ENCODE results near the gene CSRP1.

Gene CSRP1

GRCh38 chr1:201511941-201512539, 5.1 kb upstream of the CSRP1 start:
- H3K27ac ChIP-seq = peak overlapping the region; percentile 41
- TF ChIP-seq CTCF (IDR thresholded peaks at IDR 0.05; ENCODE audit: low read depth, low read length) = no peak
- no peaks in the 10 kb centered on the region for H3K36me3 ChIP-seq

GRCh38 chr1:201511396-201511940, 4.5 kb upstream of the CSRP1 start:
- Histone ChIP-seq H3K36me3 (no peaks in the 10 kb centered on the region), H3K9me3 (ENCODE audit: severe bottlenecking) (no peaks in the 10 kb centered on the region), H3K4me3 (ENCODE audit: low read depth, low read length) (no peak overlapping the region), H3K27ac (peak overlapping the region; percentile 41), H3K27me3 (ENCODE audit: insufficient read depth, low read depth, severe bottlenecking) (no peaks in the 10 kb centered on the region)
- DNase-seq = no peak
- no peak for TF ChIP-seq CTCF (IDR thresholded peaks at IDR 0.05; ENCODE audit: low read depth, low read length)

More at GRCh38 chr1:201511941-201512539, 5.1 kb upstream of the CSRP1 start:
- Histone ChIP-seq H3K4me3 (ENCODE audit: low read depth, low read length) (no peak overlapping the region), H3K9me3 (ENCODE audit: severe bottlenecking) (no peaks in the 10 kb centered on the region), H3K27me3 (ENCODE audit: insufficient read depth, low read depth, severe bottlenecking) (no peaks in the 10 kb centered on the region)
- peak; percentile 83 for DNase-seq

GRCh38 chr1:201510734-201511133, 3.8 kb upstream of the CSRP1 start:
- no peak overlapping the region for H3K27ac ChIP-seq
- no peak for TF ChIP-seq CTCF (IDR thresholded peaks at IDR 0.05; ENCODE audit: low read depth, low read length)
- H3K4me3 ChIP-seq (ENCODE audit: low read depth, low read length) = no peak overlapping the region

GRCh38 chr1:201509601-201510374, 2.9 kb upstream of the CSRP1 start:
- no peaks in the 10 kb centered on the region for H3K9me3 ChIP-seq (ENCODE audit: severe bottlenecking)
- no peak for TF ChIP-seq CTCF (IDR thresholded peaks at IDR 0.05; ENCODE audit: low read depth, low read length)

More at GRCh38 chr1:201510734-201511133, 3.8 kb upstream of the CSRP1 start:
- DNase-seq = no peak
- no peaks in the 10 kb centered on the region for H3K36me3 ChIP-seq
- H3K27me3 ChIP-seq (ENCODE audit: insufficient read depth, low read depth, severe bottlenecking) = no peaks in the 10 kb centered on the region
- H3K9me3 ChIP-seq (ENCODE audit: severe bottlenecking) = no peaks in the 10 kb centered on the region

GRCh38 chr1:201508809-201509208, 1.9 kb upstream of the CSRP1 start:
- Histone ChIP-seq H3K27me3 (ENCODE audit: insufficient read depth, low read depth, severe bottlenecking) (no peaks in the 10 kb centered on the region), H3K27ac (no peak overlapping the region), H3K36me3 (no peaks in the 10 kb centered on the region), H3K9me3 (ENCODE audit: severe bottlenecking) (no peaks in the 10 kb centered on the region), H3K4me3 (ENCODE audit: low read depth, low read length) (no peak overlapping the region)
- no peak for DNase-seq
- TF ChIP-seq CTCF (IDR thresholded peaks at IDR 0.05; ENCODE audit: low read depth, low read length) = no peak

More at GRCh38 chr1:201509601-201510374, 2.9 kb upstream of the CSRP1 start:
- H3K4me3 ChIP-seq (ENCODE audit: low read depth, low read length) = no peak overlapping the region
- no peak overlapping the region for H3K27ac ChIP-seq
- DNase-seq = no peak
- no peaks in the 10 kb centered on the region for H3K27me3 ChIP-seq (ENCODE audit: insufficient read depth, low read depth, severe bottlenecking)
- H3K36me3 ChIP-seq = no peaks in the 10 kb centered on the region

Data from WERI-Rb-1 (cell line).